ENCODE results near the gene NHLRC4. TPM values are rescaled to one million over a fixed set of nuclear protein-coding genes. Genes with fewer than 3 reads are reported as not detected.

The NHLRC4 gene
- 3.7 and 5.9 TPM in 2 replicates for total RNA-seq (2014; rRNA removed; shearing (Covaris generic); ENCODE audit: low replicate concordance)

GRCh38 chr16:566475-567372, at the start of gene NHLRC4:
NHLRC4 (plus strand) TSS chr16:567005; CDS start chr16:568048, 1,043 bp downstream.
- Histone ChIP-seq H3K79me2 (ENCODE audit: low read length) (peaks cover 17% of the 10 kb centered on the region), H4K20me1 (ENCODE audit: insufficient read depth, low read depth, low read length) (no peaks in the 10 kb centered on the region), H3K9ac (ENCODE audit: low read length) (peak within 1 kb of the TSS; percentile 69), H3K36me3 (ENCODE audit: insufficient read depth, low read length) (no peaks in the 10 kb centered on the region), H3K4me2 (ENCODE audit: low read depth, low read length, poor library complexity, severe bottlenecking) (peak within 1 kb of the TSS; percentile 67), H3K4me3 (ENCODE audit: low read length) (peak within 1 kb of the TSS; percentile 64; the same call in 1 of the 2 replicates), H3K9me2 (replicated peaks; ENCODE audit: insufficient read depth, low read length) (no peaks in the 10 kb centered on the region), H3K27me3 (ENCODE audit: low read length) (no peaks in the 10 kb centered on the region), H3K4me1 (ENCODE audit: low read length) (peaks cover 37% of the 10 kb centered on the region), H2AFZ (ENCODE audit: low read length) (no peak within 1 kb of the TSS), H3K27ac (ENCODE audit: low read length) (peak within 1 kb of the TSS; percentile 69), H3K9me3 (ENCODE audit: low read length) (no peaks in the 10 kb centered on the region)
- peak; percentile 92 for DNase-seq

- Histone ChIP-seq H3K4me2 (ENCODE audit: low read depth, low read length, poor library complexity, severe bottlenecking) (no peak overlapping the region), H3K36me3 (ENCODE audit: insufficient read depth, low read length) (no peaks in the 10 kb centered on the region), H3K9me3 (ENCODE audit: low read length) (no peaks in the 10 kb centered on the region), H3K9me2 (replicated peaks; ENCODE audit: insufficient read depth, low read length) (no peaks in the 10 kb centered on the region), H4K20me1 (ENCODE audit: insufficient read depth, low read depth, low read length) (no peaks in the 10 kb centered on the region), H3K9ac (ENCODE audit: low read length) (no peak overlapping the region), H3K79me2 (ENCODE audit: low read length) (no peaks in the 10 kb centered on the region), H3K4me3 (ENCODE audit: low read length) (no peak overlapping the region), H3K27me3 (ENCODE audit: low read length) (no peaks in the 10 kb centered on the region), H3K4me1 (ENCODE audit: low read length) (no peaks in the 10 kb centered on the region), H2AFZ (ENCODE audit: low read length) (no peak overlapping the region), H3K27ac (ENCODE audit: low read length) (no peak overlapping the region)
- DNase-seq: no peak
Observed at GRCh38 chr16:518858-519257, 47.9 kb upstream of the NHLRC4 start.

- no peaks in the 10 kb centered on the region for H3K9me3 ChIP-seq (ENCODE audit: low read length)
- no peak overlapping the region for H3K4me2 ChIP-seq (ENCODE audit: low read depth, low read length, poor library complexity, severe bottlenecking)
- H4K20me1 ChIP-seq (ENCODE audit: insufficient read depth, low read depth, low read length): no peaks in the 10 kb centered on the region
- DNase-seq: no peak
- no peak overlapping the region for H3K9ac ChIP-seq (ENCODE audit: low read length)
- H3K27ac ChIP-seq (ENCODE audit: low read length): no peak overlapping the region
- H3K36me3 ChIP-seq (ENCODE audit: insufficient read depth, low read length): no peaks in the 10 kb centered on the region
- H2AFZ ChIP-seq (ENCODE audit: low read length): no peak overlapping the region
- H3K4me3 ChIP-seq (ENCODE audit: low read length): no peak overlapping the region
- no peaks in the 10 kb centered on the region for H3K9me2 ChIP-seq (replicated peaks; ENCODE audit: insufficient read depth, low read length)
- H3K79me2 ChIP-seq (ENCODE audit: low read length): no peaks in the 10 kb centered on the region
- H3K4me1 ChIP-seq (ENCODE audit: low read length): no peaks in the 10 kb centered on the region
- H3K27me3 ChIP-seq (ENCODE audit: low read length): no peaks in the 10 kb centered on the region
Observed at GRCh38 chr16:519425-519824, 47.4 kb upstream of the NHLRC4 start.

- Histone ChIP-seq H3K27me3 (ENCODE audit: low read length) (no peaks in the 10 kb centered on the region), H3K9ac (ENCODE audit: low read length) (no peak overlapping the region)
- DNase-seq: no peak
Observed at GRCh38 chr16:519841-520687, 46.7 kb upstream of the NHLRC4 start.

GRCh38 chr16:520847-521246, 46.0 kb upstream of the NHLRC4 start:
- Histone ChIP-seq H3K79me2 (ENCODE audit: low read length) (peaks cover 1% of the 10 kb centered on the region; the same call in 1 of the 2 replicates), H3K4me1 (ENCODE audit: low read length) (peaks cover 6% of the 10 kb centered on the region), H3K9ac (ENCODE audit: low read length) (no peak overlapping the region), H3K27ac (ENCODE audit: low read length) (no peak overlapping the region), H3K9me3 (ENCODE audit: low read length) (no peaks in the 10 kb centered on the region), H3K4me2 (ENCODE audit: low read depth, low read length, poor library complexity, severe bottlenecking) (no peak overlapping the region), H4K20me1 (ENCODE audit: insufficient read depth, low read depth, low read length) (no peaks in the 10 kb centered on the region), H2AFZ (ENCODE audit: low read length) (no peak overlapping the region), H3K36me3 (ENCODE audit: insufficient read depth, low read length) (no peaks in the 10 kb centered on the region), H3K4me3 (ENCODE audit: low read length) (no peak overlapping the region), H3K9me2 (replicated peaks; ENCODE audit: insufficient read depth, low read length) (no peaks in the 10 kb centered on the region), H3K27me3 (ENCODE audit: low read length) (no peaks in the 10 kb centered on the region)
- DNase-seq: no peak

More at GRCh38 chr16:519841-520687, 46.7 kb upstream of the NHLRC4 start:
- Histone ChIP-seq H3K4me1 (ENCODE audit: low read length) (no peaks in the 10 kb centered on the region), H3K79me2 (ENCODE audit: low read length) (no peaks in the 10 kb centered on the region), H2AFZ (ENCODE audit: low read length) (no peak overlapping the region), H3K9me3 (ENCODE audit: low read length) (no peaks in the 10 kb centered on the region), H3K27ac (ENCODE audit: low read length) (no peak overlapping the region), H3K9me2 (replicated peaks; ENCODE audit: insufficient read depth, low read length) (no peaks in the 10 kb centered on the region), H3K36me3 (ENCODE audit: insufficient read depth, low read length) (no peaks in the 10 kb centered on the region), H3K4me3 (ENCODE audit: low read length) (no peak overlapping the region), H4K20me1 (ENCODE audit: insufficient read depth, low read depth, low read length) (no peaks in the 10 kb centered on the region), H3K4me2 (ENCODE audit: low read depth, low read length, poor library complexity, severe bottlenecking) (no peak overlapping the region)

- Histone ChIP-seq H3K4me3 (ENCODE audit: low read length) (no peak overlapping the region), H4K20me1 (ENCODE audit: insufficient read depth, low read depth, low read length) (no peaks in the 10 kb centered on the region), H3K9ac (ENCODE audit: low read length) (no peak overlapping the region), H3K27ac (ENCODE audit: low read length) (no peak overlapping the region), H3K79me2 (ENCODE audit: low read length) (peaks cover 9% of the 10 kb centered on the region), H3K4me1 (ENCODE audit: low read length) (peaks cover 13% of the 10 kb centered on the region), H3K9me3 (ENCODE audit: low read length) (no peaks in the 10 kb centered on the region), H3K9me2 (replicated peaks; ENCODE audit: insufficient read depth, low read length) (no peaks in the 10 kb centered on the region), H3K36me3 (ENCODE audit: insufficient read depth, low read length) (no peaks in the 10 kb centered on the region), H2AFZ (ENCODE audit: low read length) (no peak overlapping the region), H3K27me3 (ENCODE audit: low read length) (no peaks in the 10 kb centered on the region), H3K4me2 (ENCODE audit: low read depth, low read length, poor library complexity, severe bottlenecking) (no peak overlapping the region)
- no peak for DNase-seq
Observed at GRCh38 chr16:521381-522210, 45.2 kb upstream of the NHLRC4 start.

GRCh38 chr16:522320-523096, 44.3 kb upstream of the NHLRC4 start:
- no peak for DNase-seq
- Histone ChIP-seq H3K4me3 (ENCODE audit: low read length) (no peak overlapping the region), H3K9ac (ENCODE audit: low read length) (no peak overlapping the region)

More at GRCh38 chr16:522320-523096, 44.3 kb upstream of the NHLRC4 start:
- no peaks in the 10 kb centered on the region for H3K9me3 ChIP-seq (ENCODE audit: low read length)
- no peak overlapping the region for H2AFZ ChIP-seq (ENCODE audit: low read length)
- no peak overlapping the region for H3K27ac ChIP-seq (ENCODE audit: low read length)
- H3K9me2 ChIP-seq (replicated peaks; ENCODE audit: insufficient read depth, low read length): no peaks in the 10 kb centered on the region
- no peaks in the 10 kb centered on the region for H3K27me3 ChIP-seq (ENCODE audit: low read length)
- H3K36me3 ChIP-seq (ENCODE audit: insufficient read depth, low read length): no peaks in the 10 kb centered on the region
- peaks cover 12% of the 10 kb centered on the region for H3K79me2 ChIP-seq (ENCODE audit: low read length)
- peaks cover 17% of the 10 kb centered on the region for H3K4me1 ChIP-seq (ENCODE audit: low read length)
- no peak overlapping the region for H3K4me2 ChIP-seq (ENCODE audit: low read depth, low read length, poor library complexity, severe bottlenecking)
- H4K20me1 ChIP-seq (ENCODE audit: insufficient read depth, low read depth, low read length): no peaks in the 10 kb centered on the region

Measured in Karpas-422 (cell line).